Neural progenitor cell (in vitro differentiated cells): Measurements from ENCODE around the gene FOXJ3. TPM values are rescaled to one million over a fixed set of nuclear protein-coding genes. Genes with fewer than 3 reads are reported as not detected.

Experiments
- DNase-seq: peaks from one replicate; pipeline ENCODE4 v3.0.0-alpha.2; 2016; ENCODE audit warnings: low spot score
- H2AFZ ChIP-seq: fragments of 200-600 bp; sonication (generic); replicated peaks from 2 replicates; pipeline ENCODE4 v1.6.1; 2016; ENCODE audit warnings: antibody characterized with exemption
- H3F3A ChIP-seq: fragments of 200-600 bp; sonication (generic); 2 replicates; pipeline ENCODE4 v1.6.1; 2016; ENCODE audit warnings: antibody characterized with exemption, low read depth
- H3K27ac ChIP-seq: fragments of 200-600 bp; sonication (generic); 2 replicates; pipeline ENCODE4 v1.5.1; 2016; ENCODE audit warnings: mild to moderate bottlenecking
- H3K27me3 ChIP-seq: fragments of 200-600 bp; sonication (generic); 2 replicates; pipeline ENCODE4 v1.6.1; 2016; ENCODE audit warnings: mild to moderate bottlenecking, moderate library complexity
- H3K36me3 ChIP-seq: fragments of 200-600 bp; sonication (generic); 2 replicates; pipeline ENCODE4 v1.5.1; 2016
- H3K4me1 ChIP-seq: fragments of 200-600 bp; sonication (generic); 2 replicates; pipeline ENCODE4 v1.6.1; 2016; ENCODE audit warnings: mixed run types
- H3K4me2 ChIP-seq: fragments of 200-600 bp; sonication (generic); 2 replicates; pipeline ENCODE4 v1.6.1; 2016
- H3K4me3 ChIP-seq: fragments of 200-600 bp; sonication (generic); 2 replicates; pipeline ENCODE4 v1.5.1; 2016
- H3K79me2 ChIP-seq: fragments of 200-600 bp; sonication (generic); 2 replicates; pipeline ENCODE4 v1.6.1; 2016; ENCODE audit warnings: low read depth
- H3K9ac ChIP-seq: fragments of 200-600 bp; sonication (generic); 2 replicates; pipeline ENCODE4 v1.6.1; 2016
- H3K9me3 ChIP-seq: fragments of 200-600 bp; sonication (generic); 2 replicates; pipeline ENCODE4 v1.5.1; 2016; ENCODE audit warnings: low read depth
- H4K20me1 ChIP-seq: fragments of 200-600 bp; sonication (generic); 2 replicates; pipeline ENCODE4 v1.6.1; 2016; ENCODE audit warnings: low read depth
- H3K27ac Mint-ChIP-seq: 3 replicates; pipeline ENCODE4 v1.8.0; 2021; ENCODE audit warnings: mixed read lengths
- H3K27me3 Mint-ChIP-seq: 2 replicates; pipeline ENCODE4 v1.8.0; 2022; ENCODE audit warnings: low read depth, mild to moderate bottlenecking, inconsistent platforms, moderate library complexity, mixed read lengths; ENCODE audit not compliant: insufficient read depth
- H3K36me3 Mint-ChIP-seq: 3 replicates; pipeline ENCODE4 v1.8.0; 2021; ENCODE audit warnings: mixed read lengths
- H3K4me1 Mint-ChIP-seq: 3 replicates; pipeline ENCODE4 v1.8.0; 2021; ENCODE audit warnings: mixed read lengths
- H3K4me3 Mint-ChIP-seq: 3 replicates; pipeline ENCODE4 v1.8.0; 2021; ENCODE audit warnings: mild to moderate bottlenecking, moderate library complexity, mixed read lengths
- H3K9me3 Mint-ChIP-seq: 3 replicates; pipeline ENCODE4 v1.8.0; 2020; ENCODE audit warnings: mixed read lengths
- EZH2 ChIP-seq: fragments of 200-600 bp; sonication (generic); IDR thresholded peaks from 2 replicates; pipeline ENCODE4 v1.6.1; 2017; ENCODE audit warnings: antibody characterized with exemption, mild to moderate bottlenecking, moderate library complexity
- EZH2phosphoT487 ChIP-seq: fragments of 200-600 bp; sonication (generic); IDR thresholded peaks from 2 replicates; pipeline ENCODE4 v1.6.1; 2017; ENCODE audit warnings: antibody characterized with exemption
- total RNA-seq: library from RNA; depleted of rRNA; stranded (reverse); fragments of >200 nt; gene quantifications from 2 replicates; pipeline ENCODE4 v1.2.3, GENCODE V29; 2015; ENCODE audit warnings: low replicate concordance
- TF ChIP-seq, protein P1 (sequence below): fragments of 200-600 bp; sonication (generic); IDR thresholded peaks from 2 replicates; pipeline ENCODE4 v1.5.1; 2017; ENCODE audit warnings: antibody characterized with exemption, mild to moderate bottlenecking

The FOXJ3 gene
- total RNA-seq, 1 donor from 2014 or later, result 58.5 TPM

DNA sequence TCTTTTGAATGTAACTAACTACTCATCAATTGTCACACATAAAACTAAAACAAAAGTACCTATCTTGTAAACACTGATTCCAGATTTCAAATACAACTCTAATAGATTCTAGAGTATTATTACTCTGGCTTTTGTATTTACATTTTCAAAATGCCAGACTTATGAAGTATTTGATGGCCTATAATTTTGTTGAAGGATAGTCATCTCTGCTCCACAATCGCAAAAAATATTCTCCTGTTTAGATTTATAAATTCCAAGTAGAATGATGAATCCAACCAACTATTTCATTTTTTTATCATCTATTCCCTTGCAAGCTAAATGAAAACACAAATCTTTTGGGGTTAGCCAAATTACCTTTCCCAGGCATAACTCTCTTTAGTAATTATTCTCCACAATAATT lies 95.5 kb downstream of the FOXJ3 start:
- no peaks in the 10 kb centered on the region for H3K27me3 ChIP-seq
- H2AFZ ChIP-seq, result no peak overlapping the region
- H3K9ac ChIP-seq, result no peak overlapping the region
- H4K20me1 ChIP-seq, result no peaks in the 10 kb centered on the region
- H3K9me3 ChIP-seq, result peaks cover 18% of the 10 kb centered on the region
- no peak for DNase-seq
- no peaks in the 10 kb centered on the region for H3K4me1 ChIP-seq
- H3K27me3 Mint-ChIP-seq, result no peaks in the 10 kb centered on the region
- no peak overlapping the region for H3K27ac Mint-ChIP-seq
- no peaks in the 10 kb centered on the region for H3K4me1 Mint-ChIP-seq
- no peak overlapping the region for H3K4me2 ChIP-seq
- no peaks in the 10 kb centered on the region for H3F3A ChIP-seq
- H3K27ac ChIP-seq, result no peak overlapping the region
- TF ChIP-seq, protein P1, sequence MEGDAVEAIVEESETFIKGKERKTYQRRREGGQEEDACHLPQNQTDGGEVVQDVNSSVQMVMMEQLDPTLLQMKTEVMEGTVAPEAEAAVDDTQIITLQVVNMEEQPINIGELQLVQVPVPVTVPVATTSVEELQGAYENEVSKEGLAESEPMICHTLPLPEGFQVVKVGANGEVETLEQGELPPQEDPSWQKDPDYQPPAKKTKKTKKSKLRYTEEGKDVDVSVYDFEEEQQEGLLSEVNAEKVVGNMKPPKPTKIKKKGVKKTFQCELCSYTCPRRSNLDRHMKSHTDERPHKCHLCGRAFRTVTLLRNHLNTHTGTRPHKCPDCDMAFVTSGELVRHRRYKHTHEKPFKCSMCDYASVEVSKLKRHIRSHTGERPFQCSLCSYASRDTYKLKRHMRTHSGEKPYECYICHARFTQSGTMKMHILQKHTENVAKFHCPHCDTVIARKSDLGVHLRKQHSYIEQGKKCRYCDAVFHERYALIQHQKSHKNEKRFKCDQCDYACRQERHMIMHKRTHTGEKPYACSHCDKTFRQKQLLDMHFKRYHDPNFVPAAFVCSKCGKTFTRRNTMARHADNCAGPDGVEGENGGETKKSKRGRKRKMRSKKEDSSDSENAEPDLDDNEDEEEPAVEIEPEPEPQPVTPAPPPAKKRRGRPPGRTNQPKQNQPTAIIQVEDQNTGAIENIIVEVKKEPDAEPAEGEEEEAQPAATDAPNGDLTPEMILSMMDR, result no peak
- TF ChIP-seq EZH2, result no peak
- TF ChIP-seq EZH2phosphoT487, result no peak
- peaks cover 80% of the 10 kb centered on the region for H3K36me3 Mint-ChIP-seq
- H3K36me3 ChIP-seq, result peaks cover 25% of the 10 kb centered on the region
- H3K9me3 Mint-ChIP-seq, result peaks cover 80% of the 10 kb centered on the region
- no peak overlapping the region for H3K4me3 Mint-ChIP-seq
- peaks cover 91% of the 10 kb centered on the region for H3K79me2 ChIP-seq
- H3K4me3 ChIP-seq, result no peak overlapping the region

DNA sequence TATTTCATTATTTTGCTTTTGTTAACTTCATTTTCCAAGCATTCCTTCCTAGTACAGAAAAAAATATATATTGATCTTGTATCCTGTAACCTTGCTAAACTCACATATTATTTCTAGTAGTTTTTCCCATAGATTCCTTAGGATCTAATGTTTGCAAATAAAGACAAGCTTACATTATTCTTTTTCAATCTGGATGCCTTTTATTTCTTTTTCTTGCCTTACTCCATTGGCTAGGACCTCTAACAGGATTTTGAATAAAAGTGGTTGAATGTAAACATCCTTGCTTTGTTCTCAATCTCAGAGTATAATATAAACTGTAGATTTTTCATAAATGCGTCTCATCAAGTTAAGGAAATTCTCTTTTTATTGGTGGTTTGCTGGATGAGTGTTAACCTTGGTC lies 96.0 kb downstream of the FOXJ3 start:
- Mint-ChIP-seq H3K27me3 (no peaks in the 10 kb centered on the region), H3K4me3 (no peak overlapping the region), H3K4me1 (no peaks in the 10 kb centered on the region), H3K36me3 (peaks cover 79% of the 10 kb centered on the region), H3K27ac (no peak overlapping the region), H3K9me3 (peaks cover 75% of the 10 kb centered on the region)
- Histone ChIP-seq H4K20me1 (no peaks in the 10 kb centered on the region), H3K36me3 (peaks cover 25% of the 10 kb centered on the region), H3K4me3 (no peak overlapping the region), H3K4me2 (no peak overlapping the region), H3K9ac (no peak overlapping the region), H3F3A (no peaks in the 10 kb centered on the region), H3K4me1 (no peaks in the 10 kb centered on the region), H3K27ac (no peak overlapping the region), H3K79me2 (peaks cover 86% of the 10 kb centered on the region), H3K27me3 (no peaks in the 10 kb centered on the region), H2AFZ (no peak overlapping the region), H3K9me3 (peaks cover 18% of the 10 kb centered on the region)
- TF ChIP-seq EZH2 (no peak), EZH2phosphoT487 (no peak)
- TF ChIP-seq, protein P1, result no peak
- no peak for DNase-seq

DNA sequence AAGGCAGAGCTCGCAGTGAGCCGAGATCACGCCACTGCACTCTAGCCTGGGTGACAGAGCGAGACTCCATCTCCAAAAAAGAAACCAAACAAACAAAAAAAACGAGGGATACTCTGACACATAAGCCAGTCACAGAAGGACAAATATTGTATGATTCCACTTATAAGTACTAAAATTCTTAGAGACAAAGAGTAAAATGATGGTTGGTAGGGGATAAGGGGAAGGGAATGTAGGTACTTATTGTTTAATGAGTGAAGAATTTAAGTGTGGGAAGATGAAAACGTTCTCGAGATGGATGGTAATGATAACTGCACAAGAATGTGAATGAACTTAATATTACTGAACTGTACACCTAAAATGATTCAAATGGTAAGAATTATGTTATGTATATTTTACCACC lies 103.8 kb downstream of the FOXJ3 start:
- H3K36me3 Mint-ChIP-seq, result peaks cover 21% of the 10 kb centered on the region
- H3K27me3 Mint-ChIP-seq, result no peaks in the 10 kb centered on the region
- TF ChIP-seq, protein P1, result no peak
- TF ChIP-seq EZH2 (no peak), EZH2phosphoT487 (no peak)
- peaks cover 11% of the 10 kb centered on the region for H4K20me1 ChIP-seq
- no peaks in the 10 kb centered on the region for H3K4me1 Mint-ChIP-seq
- H3K27me3 ChIP-seq, result no peaks in the 10 kb centered on the region
- H3K4me3 Mint-ChIP-seq, result no peak overlapping the region
- H3K9me3 Mint-ChIP-seq, result peaks cover 20% of the 10 kb centered on the region
- no peak overlapping the region for H2AFZ ChIP-seq
- H3K27ac ChIP-seq, result no peak overlapping the region
- peaks cover 4% of the 10 kb centered on the region for H3K36me3 ChIP-seq
- no peak overlapping the region for H3K4me2 ChIP-seq
- H3K4me3 ChIP-seq, result no peak overlapping the region
- H3K4me1 ChIP-seq, result no peaks in the 10 kb centered on the region
- no peaks in the 10 kb centered on the region for H3F3A ChIP-seq
- DNase-seq, result no peak
- peaks cover 54% of the 10 kb centered on the region for H3K79me2 ChIP-seq
- peaks cover 5% of the 10 kb centered on the region for H3K9me3 ChIP-seq
- no peak overlapping the region for H3K9ac ChIP-seq
- H3K27ac Mint-ChIP-seq, result no peak overlapping the region
